HG02571 (cell line): ENCODE results near the gene OTULIN.

Experiments
- ATAC-seq: cut with Tn5 transposase; IDR thresholded peaks from one replicate; pipeline ENCODE4 v1.9.1; 2021; ENCODE audit warnings: mild to moderate bottlenecking, moderate library complexity; ENCODE audit not compliant: unreplicated experiment

OTULIN gene

DNA sequence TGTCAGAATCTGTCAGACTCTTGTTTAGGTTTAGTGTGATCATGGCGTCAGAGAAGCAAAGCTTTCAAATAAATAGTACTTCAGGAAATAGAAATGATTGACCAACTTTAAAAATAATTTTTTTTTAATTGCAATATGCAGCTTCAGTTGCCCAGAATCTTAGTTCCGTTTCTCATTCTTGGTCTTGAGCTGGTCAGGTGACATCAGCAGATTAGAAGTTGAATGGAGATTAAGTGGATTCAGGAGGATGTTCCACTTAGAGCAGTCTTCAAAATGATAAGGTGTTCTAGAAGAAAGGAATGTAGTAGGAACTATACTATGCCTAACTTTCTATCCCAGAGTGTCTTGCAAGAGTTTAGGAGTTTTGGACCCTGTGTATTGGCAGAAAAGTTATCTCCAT, 30.6 kb downstream of the OTULIN start:
- ATAC-seq, result no peak

DNA sequence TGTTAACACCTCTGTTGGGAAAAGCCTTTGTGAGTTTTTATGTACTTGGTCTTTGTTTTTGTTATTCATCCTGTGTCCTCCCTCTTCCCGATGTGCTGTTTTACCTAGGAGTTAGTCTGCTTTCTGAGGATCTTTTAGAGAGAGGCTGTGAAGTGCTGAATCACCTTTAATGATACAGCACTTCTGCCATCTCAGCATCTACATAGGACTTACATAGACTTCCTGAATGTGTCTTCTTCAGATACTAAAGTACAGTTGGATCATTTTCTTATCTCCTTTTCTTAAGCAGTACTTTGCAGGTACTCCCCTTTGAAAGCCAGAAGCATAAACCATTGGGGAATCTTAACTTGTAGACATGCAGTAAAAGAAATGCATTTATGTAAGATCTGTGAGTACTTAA, 31.5 kb downstream of the OTULIN start:
- ATAC-seq, result no peak

DNA sequence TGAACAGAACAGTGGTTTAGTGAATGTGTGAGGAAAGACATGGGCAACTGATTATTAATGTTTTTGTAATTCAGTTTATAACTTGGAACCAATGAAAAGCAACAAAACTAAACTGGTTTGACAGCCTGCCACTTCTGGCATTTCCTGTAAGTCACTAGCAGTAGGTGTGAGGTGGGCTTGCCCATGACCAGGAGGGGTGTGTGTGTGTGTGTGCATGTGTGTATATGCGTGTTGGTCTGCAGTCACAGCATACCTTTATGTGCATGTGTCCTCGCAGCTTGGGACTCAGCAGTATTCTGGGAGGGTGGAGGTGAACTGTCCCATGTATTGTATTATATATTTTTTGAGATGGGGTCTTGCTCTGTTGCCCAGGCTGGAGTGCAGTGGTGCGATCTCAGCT, 32.3 kb downstream of the OTULIN start:
- ATAC-seq, result no peak

DNA sequence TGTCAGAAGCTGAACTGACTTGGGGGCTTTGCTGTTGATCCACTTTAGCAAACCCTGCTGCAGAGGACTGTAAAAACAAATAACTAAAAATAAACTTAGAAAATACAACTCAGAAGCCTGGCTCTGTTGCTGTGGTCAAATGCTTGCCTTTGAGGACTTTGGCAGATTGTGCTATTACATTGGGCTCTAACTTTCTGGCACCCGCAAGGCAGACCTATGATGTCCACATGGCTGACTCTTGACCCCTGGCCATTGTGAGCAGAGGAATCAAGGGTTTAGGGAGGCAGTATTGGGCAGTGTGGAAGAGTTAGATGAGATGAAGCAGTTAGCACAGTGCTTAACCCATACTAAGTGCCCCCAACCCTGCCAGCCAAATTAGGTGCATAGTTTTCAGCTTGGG, 34.0 kb downstream of the OTULIN start:
- no peak for ATAC-seq

DNA sequence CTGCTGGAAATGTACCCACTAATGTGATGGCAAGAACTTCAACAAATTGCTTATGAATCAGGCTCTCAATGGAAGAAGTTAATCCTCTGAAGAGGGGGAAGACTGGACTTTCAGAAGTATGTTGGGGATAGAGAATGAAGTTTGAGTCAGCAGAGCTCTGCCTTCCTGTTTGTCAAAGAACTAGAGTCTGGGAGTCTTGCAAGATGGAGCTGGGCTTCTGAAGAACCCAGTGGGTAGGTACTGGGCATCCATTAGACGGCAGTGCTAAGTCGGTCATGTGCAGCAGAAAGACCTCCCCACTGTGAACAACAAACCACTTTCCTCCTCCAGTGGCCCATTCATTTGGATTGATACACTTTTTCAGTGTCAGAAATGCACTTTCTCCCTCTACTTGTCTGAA, 34.6 kb downstream of the OTULIN start:
- ATAC-seq, result no peak

DNA sequence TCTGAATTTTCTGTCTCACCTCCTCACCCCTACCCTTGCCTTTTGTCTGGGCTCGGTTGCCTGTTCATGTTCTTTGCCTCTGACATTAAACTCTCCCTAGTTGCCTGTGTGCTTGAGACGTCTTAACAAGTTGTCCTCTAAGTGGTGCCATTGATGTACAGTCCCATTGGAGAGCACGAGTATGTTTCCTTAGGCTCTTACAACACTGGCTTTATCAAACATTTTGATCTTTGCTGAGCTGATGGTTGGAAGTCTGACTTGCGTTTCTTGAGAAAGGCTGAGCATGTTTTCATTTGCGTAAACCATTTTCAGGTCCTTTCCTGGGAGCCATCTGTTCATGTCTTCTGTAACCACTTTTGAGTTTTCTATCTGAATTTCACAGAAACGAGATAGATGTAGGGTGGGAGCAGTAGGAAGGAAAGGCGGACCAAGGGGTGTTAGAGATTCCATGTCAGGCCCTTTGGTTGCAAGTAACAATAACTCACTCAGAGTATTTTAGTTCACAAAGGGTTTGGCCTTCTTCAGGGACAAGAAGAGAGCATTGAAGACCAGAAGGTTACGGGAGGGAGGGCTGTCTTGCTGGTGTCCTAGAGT, 35.4 kb downstream of the OTULIN start:
- ATAC-seq, result no peak

DNA sequence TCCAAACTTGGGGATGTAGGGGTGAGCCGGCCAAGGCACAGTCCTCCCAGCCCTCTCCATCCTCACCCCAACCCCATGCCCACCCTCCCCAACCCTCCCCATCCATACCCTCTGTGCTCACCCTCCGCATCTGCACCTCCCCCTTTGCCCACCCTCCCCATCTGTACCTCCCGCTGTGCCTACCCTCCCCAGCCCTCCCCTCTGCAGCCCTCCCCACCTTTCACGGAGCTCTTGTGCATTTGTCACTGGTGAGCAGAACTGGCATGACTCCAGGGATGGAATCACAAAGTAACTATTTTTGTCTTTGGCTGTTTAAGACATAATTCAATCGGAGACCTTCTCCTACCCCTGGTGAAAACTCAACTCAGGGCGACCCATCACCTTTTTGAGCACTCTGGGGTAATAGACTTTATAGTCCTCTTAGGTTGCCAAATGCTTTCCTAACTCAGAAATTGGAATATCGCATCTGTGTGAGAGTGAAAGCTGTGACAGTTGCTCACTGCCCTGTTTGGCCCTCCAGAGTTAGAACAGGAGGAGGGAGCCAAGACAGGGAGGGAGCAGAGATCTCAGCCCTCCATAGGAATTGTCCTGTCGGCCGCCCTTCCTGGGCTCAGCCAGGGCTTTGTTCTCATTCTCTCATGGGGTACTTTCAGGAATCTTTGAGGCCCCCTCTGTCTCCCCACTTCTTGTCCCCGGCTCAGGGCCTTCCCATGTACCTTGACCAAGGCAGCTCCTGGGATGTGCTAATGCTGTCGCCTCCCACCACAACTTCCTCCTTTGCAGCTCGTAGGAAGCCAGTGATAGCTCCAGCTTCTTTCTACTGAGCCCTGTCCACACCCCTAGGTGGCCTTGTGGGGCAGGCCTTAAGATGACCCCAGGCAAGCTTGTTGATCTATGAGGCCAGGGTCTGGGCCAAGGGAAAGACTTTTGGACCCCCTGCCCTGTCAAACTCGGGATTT, 36.2 kb downstream of the OTULIN start:
- ATAC-seq, result no peak

DNA sequence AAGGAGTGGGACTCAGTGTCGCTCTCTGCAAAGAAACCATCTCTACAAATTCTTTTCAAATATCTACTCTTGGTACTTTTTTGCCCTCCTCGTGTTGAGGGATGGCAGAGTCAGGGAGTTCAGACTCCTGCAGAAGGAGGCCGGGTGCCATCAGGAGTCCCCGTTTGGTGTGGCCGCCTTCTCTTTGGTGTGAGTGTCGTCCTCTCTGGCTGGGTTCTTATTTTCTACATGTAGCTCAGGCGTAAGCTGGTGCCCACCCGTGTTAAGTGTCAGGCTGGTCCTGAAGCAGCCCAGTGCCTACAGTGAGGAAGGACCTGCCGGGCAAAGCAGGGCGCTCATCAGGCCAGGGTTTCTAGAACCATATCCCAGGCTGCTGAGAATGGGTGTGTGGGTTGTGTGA, 37.0 kb downstream of the OTULIN start:
- no peak for ATAC-seq

DNA sequence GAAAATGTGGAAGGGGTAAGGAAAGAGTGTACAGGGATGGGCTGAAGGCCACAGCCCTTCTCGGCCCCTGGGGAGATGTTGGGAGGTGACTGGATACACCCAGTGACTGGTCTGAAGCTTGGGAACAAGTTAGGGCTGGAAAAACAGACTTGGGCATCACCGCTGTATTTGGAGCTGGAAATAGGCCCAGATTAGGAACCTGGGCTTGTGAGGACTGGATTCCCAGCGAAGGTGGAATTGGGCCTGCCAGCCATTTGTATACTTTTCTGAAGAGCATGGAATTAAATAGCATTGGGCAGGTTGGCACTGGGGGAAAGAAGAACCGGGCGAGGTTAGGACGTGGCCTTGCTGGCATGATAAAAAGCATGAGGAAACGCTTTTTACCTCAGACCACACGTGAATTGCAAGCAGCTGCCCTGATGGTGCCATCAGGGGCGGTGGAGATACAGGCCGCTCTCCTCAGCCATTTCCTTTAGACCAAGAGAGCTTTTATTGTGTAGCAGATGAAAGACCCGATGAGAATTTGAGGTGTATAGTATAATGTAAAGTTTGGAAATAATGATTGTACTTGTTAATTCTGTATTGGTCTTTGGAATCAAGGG, 37.8 kb downstream of the OTULIN start:
- no peak for ATAC-seq

DNA sequence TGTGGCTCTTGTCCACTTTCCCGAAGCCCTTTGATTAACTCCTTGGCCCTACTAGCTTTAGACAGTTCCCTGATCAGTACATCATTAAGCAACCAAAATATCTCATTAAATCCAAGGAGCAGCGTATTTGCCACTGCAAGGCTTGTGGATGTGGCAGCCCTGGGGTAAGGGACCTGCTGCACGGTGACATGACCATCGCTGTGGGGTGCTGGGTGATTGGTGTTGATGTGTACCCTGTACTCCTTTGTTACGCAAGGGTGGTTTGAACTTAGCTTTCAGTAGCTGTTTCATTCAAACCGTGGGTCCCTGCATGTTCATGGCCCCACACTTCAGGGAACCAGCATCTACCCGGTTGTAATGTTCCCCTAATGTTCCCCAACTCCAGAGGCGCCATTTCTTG, 41.0 kb downstream of the OTULIN start:
- no peak for ATAC-seq

DNA sequence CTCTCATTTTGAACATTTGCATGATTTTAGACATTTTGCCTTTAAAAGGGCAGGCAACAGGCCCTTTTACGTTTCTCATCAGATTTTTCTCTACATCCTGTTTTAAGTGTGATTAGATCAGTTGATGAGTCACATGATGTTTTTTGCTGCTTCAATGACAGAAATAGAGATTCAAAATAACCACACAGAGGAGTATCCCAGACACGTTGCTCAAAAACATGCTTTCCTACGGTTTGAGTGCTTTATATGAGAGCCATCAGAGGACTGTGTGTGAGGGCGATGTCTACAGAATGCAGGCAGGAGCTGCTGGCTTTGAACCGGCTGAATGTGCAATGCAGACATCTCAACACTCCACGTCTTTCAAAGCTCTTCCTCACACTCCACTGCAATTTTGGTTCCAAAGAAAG, 42.1 kb downstream of the OTULIN start:
- no peak for ATAC-seq

DNA sequence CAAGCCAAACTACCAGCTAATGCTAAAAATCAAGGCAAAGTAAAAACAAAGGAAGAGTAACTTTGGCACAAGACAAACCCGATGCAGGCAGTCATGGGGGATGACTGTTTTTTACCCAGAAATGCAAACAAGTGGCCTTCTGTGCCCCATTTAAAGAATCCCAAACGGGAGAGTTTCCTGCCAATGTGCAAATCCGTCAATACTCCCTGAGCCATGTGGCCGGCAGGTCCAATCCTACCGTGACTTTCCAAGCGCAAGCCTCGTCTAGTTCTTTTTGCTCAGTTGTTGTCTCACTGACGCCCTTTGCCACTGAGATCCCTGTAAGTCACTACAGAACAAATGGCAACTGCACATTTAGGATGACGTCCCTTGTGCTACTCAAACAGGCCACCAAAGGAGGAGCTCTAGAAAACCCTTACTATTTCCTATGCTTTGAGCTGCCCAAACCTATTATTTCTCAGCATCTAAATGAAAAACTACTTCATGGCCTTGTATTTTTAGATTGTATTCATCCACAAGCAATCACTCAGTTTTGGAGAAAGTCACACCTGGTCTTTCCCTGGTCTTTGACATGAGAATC, 43.4 kb downstream of the OTULIN start:
- no peak for ATAC-seq

DNA sequence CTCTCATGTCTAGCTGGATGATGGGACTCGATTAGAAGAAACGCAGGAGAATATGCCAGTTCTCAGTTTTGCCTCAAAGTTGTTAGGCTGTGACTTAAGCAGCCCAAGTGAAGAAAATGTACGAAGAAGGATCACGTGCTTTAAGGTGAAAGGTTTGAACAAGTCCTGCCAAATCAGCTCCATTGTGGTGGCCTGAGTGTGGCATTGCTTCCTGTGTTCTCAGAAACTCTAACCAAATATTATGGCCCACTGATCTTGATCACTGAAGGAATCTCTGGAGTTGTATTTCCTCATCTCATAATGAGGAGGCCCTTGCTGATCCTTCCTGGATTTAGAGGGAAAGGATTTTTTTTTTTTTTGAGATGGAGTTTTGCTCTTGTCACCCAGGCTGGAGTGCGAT, 44.0 kb downstream of the OTULIN start:
- no peak for ATAC-seq

DNA sequence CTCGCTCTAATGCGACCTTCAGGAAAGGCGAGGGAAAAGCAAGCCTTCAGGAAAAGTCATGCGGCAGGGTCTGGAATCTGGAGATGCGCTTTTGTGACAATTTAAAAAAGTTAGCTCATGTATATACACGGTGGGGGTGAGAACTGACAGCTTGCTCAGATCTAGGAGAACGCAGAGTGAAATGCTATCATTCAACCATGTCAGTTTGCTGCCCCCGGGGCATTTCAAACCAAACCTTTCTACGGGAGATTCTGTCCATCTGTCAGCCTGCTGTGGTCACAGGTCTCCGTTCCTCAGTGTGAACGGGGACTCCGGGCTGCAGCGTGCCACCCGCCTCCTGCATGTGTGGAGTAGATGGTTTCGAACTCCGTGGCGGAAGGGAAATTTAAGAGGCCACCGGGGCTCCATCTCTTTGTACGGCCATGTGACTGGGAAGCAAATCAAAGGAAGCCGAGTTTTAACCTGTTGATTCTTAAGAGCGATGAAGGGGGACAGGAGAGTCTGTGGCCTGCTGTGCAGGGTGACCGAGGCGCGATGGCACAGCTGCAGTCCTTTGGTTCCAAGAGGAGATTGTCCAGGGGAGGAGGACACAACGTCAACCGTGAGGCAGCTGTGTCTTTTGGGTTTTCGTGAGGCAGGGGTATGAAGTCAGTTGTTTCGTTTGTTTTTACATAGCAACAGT, 45.9 kb downstream of the OTULIN start:
- no peak for ATAC-seq

DNA sequence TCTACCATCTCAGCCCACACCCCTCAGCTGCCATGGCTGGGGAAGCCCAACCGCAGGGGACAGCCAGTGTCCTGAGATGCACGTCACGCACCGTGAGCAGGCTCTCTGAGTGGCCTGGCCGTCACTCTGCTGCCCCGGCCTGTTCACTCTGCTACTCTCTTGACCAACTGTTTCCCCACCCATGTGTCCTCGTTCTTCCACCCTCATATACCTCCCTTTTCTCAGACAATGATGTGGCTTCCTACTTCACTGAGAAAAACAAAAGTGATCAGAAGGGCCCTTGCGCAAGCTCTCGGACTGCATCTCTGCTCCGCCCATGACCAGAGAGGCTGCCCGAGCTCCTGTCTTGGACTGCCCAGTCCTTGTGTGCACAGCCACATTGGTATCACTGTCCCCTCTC, 47.6 kb downstream of the OTULIN start:
- ATAC-seq, result no peak

DNA sequence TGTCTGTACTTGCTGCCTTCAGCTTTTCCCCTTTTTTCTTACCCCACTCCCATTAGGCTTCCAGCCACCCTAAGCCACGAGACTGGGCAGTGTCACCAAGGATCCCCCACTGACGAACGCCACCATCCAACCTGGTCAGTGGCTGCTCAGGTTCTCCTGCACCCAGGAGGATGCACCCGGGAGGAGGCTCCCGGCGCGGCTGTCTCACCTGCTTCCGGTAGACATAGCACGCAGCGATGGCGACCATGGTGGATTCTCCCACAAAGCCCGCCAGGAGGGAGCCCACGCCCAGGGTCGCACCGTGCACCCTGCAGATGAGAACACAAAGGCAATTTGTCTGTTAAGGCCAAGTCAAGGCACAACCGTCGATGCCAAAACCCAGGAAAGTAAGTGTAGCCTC, 48.1 kb downstream of the OTULIN start:
- no peak for ATAC-seq

DNA sequence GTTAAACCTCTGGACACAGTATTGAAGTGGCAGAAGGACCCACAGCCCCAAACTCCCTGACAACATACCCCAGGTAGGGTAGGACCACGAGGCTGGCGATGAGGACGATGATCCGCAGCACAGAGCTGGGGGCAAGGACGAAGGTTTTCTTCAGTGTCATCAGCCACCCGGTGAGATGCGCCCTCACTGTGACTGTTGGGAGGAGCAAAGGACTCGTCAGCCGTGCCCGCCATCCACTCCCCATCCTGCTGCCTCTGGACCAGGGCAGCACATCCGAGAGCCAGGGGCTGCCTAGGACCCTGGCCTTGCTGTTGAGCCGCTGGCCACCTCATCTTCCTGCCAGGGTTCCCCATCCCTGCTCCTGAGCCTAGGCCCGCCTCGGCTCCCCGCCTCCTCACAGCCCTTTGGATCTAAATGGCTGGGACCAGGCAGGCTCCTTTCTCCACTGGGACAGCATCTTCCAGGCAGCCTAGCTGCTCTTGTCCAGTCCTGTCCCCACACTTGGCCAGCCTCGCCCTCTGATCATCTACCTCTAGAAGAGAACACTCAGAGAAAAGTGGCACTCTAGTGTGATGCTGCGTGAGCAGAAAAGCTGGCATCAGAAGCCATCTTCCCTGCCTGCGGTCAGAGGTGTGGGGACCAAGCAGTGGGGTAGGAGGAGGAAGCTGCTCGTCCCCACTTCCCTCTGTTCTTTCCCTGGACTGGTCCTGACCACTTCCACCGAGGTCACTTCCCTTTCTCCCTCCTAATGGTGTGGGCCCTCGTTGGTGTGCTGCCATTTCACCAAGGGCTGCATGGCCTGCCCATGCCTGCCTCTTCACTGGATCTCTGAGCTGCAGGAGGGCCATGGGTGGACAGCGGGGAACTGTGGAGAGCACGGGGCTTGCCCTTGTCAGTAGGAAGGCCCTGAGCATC, 49.2 kb downstream of the OTULIN start:
- no peak for ATAC-seq

DNA sequence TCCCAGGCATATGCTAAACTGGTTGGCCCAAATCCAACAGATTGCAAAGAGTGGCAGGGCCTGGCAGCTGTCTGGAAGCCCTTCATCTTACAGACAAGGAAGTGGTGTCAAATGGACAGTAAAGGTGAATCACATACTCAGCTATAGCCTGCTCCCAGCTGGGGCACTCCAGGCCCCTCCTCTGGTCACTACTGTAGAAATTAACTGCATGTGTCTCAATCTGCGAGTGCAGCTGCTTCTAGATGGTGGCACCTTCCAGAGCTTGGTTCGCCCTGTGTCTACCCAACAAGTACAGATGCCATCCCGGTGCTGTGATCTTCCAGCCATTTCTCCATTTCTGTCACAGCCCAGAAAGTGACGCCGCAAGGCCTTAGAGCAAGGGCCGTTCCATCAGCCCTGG, 50.2 kb downstream of the OTULIN start:
- ATAC-seq, result no peak

DNA sequence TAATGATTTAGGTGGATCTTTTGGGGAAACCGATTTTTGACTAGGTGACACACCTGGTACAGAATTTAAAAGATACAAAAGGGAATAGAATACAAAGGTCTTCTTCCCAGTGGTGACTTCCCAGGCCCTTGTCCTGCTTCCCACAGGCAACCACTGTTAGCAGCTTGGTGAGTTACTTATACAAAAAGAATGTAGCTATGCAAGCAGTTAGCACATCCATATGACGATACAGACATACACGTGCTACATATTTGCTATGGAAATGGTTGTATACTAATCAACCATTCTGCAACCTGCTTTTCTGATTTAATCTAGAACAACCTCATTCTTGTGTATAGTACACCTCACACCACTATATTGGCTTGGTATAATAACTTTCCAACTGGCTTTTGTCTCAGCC, 51.0 kb downstream of the OTULIN start:
- ATAC-seq, result no peak
